GM18498 (cell line): ENCODE measurements around the gene ANKRD13B.
"Not testable (repeated sequence)": the region's sequence is repeated elsewhere in the genome, so short reads cannot be mapped to it uniquely, and the experiment has no call there.

Experiments
- ATAC-seq: cut with Tn5 transposase; IDR thresholded peaks from one replicate; pipeline ENCODE4 v1.9.1; 2021; ENCODE audit warnings: mild to moderate bottlenecking, moderate library complexity; ENCODE audit not compliant: unreplicated experiment

The ANKRD13B gene

GRCh38 chr17:29640413-29640812 lies 47.5 kb downstream of the ANKRD13B start:
- no peak for ATAC-seq

- no peak for ATAC-seq
These were observed 48.2 kb downstream of the ANKRD13B start for GRCh38 chr17:29640981-29641642.

GRCh38 chr17:29642171-29642611 lies 49.3 kb downstream of the ANKRD13B start:
- ATAC-seq = no peak

- ATAC-seq = no peak
These were observed 50.9 kb downstream of the ANKRD13B start for GRCh38 chr17:29643817-29644160.

GRCh38 chr17:29645515-29646051 lies 52.7 kb downstream of the ANKRD13B start:
- ATAC-seq = no peak

GRCh38 chr17:29648005-29648404 lies 55.1 kb downstream of the ANKRD13B start:
- ATAC-seq = no peak

- ATAC-seq = no peak
These were observed 56.4 kb downstream of the ANKRD13B start for GRCh38 chr17:29649359-29649758.

- no peak for ATAC-seq
These were observed 57.5 kb downstream of the ANKRD13B start for GRCh38 chr17:29650396-29650795.

GRCh38 chr17:29651913-29652312 lies 59.0 kb downstream of the ANKRD13B start:
- ATAC-seq = not testable (repeated sequence)

- no peak for ATAC-seq
These were observed 60.0 kb downstream of the ANKRD13B start for GRCh38 chr17:29652976-29653375.

GRCh38 chr17:29653995-29654714 lies 61.2 kb downstream of the ANKRD13B start:
- no peak for ATAC-seq

GRCh38 chr17:29655323-29655722 lies 62.4 kb downstream of the ANKRD13B start:
- ATAC-seq = no peak

GRCh38 chr17:29659155-29659554 lies 66.2 kb downstream of the ANKRD13B start:
- no peak for ATAC-seq

- no peak for ATAC-seq
These were observed 68.3 kb downstream of the ANKRD13B start for GRCh38 chr17:29661213-29661612.

GRCh38 chr17:29663155-29663554 lies 70.2 kb downstream of the ANKRD13B start:
- no peak for ATAC-seq
